ENCODE results near the gene GBE1.

GRCh38 chr3:81684751-81685395, 76.6 kb downstream of the GBE1 start:
- TF ChIP-seq CTCF (IDR thresholded peaks at IDR 0.05) (no peak), POLR2A (IDR thresholded peaks at IDR 0.05) (no peak)

Measured in suprapubic skin (tissue), 3 donors.